HuH-7.5 (cell line): ENCODE measurements around the gene VAV2.

Experiments used
- DNase-seq: peaks from one replicate; pipeline ENCODE4 v3.0.0; 2011; ENCODE audit warnings: low spot score

VAV2 gene

DNA sequence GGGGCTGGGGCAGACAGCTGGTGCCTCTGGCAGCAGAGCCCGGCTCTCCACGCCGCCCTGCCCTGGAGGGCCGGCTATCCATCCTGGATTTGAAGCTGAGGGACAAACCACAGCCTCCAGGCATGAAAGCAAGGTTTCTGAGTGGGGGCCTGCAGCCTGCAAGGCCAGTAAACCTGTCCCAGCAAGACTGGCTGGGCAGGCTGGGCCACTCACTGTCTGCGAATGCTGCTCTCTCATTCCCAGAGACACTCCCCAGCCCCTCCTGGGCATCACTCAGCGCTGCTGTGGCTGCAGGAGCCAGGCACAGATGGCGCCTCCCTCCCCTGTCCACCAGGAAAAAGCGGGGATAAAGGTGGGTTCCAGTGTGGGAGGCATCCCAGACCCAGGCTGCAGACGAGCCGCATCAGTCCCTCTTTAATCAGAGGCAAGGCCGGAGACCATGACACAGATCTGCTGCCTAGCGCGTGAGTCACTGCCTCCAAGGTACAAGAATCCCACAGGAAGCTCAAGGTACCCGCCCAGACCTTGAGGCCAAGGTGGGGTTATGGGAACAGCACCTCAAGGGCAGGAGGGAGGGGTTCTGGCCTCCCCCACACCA, 118.0 kb downstream of the VAV2 start:
- DNase-seq: no peak

DNA sequence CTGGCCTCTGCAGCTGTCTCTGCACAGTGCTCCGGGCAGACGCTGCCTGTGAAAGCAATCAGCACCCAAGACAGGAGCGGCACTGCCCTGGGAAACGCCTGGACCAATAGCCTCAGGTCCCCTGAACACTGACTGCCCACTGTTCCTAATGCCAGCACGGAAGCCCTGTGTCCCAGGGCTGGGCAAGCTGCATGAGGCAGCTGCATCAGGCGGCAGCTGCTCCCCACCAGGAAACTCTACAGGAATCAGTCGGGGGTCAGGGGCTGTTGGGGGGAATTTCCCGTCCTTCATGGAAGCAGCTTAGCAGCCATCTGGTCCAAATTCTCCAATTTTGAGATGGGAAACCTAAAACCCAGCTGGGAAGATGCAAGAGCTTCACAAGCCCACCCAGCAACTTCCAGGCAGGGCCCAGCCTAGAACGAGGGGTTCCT, 118.6 kb downstream of the VAV2 start:
- DNase-seq: no peak

DNA sequence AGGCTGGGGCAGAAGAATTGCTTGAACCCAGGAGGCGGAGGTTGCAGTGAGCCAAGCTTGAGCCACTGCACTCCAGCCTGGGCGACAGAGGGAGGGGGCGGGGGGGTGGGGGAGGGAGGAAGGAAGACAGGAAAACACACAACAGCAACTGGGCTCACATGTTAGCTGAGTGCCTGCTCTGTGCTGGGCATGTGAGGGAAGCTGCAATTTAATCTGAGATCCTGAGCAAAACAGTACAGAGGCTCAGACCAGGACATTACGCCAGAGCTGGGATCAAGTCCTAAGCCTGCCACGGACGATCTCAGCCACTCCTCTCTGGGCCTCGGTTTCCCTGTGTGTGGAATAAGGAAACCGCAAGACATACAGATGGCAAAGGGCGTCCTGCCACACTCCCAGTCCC, 119.1 kb downstream of the VAV2 start:
- DNase-seq: no peak

DNA sequence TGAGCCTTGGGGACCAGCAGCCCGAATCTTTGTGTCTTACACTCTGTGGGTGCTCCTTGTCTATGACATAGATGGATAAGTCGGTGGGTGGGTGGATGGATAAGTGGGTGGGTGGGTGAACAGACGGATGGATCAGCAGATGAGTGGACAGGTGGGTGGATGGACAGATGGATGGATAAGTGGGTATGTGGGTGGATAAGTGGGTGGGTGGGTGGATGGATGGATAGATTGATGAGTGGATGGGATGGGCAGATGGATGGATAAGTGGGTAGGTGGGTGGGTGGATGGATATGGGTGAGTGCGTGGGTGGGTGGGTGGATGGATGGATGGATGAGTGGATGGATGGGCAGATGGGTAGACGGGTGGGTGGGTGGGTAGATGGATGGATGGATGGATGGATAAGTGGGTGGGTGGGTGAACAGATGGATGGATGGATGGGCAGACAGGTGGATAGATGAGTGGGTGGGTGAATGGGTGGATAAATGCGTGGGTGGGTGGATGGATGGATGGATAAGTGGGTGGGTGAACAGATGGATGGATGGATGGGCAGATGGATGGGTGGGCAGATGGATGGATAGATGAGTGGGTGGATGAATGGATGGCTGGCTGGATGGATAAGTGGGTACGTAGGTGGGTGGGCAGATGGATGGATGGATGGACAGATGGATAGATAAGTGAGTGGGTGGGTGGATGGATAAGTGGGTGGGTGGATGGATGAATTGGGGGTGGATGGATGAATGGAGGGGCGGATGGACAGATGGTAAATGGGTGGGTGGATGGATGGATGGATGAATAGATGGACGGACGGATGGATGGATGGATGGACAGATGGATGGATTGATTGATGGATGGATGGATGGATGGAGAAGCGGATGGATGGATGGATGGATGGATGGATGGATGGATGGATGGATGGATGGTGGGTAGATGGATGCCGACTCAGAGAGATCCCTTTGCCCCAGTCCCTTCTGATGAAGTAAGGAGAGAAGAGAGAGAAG, 121.2 kb downstream of the VAV2 start:
- DNase-seq: no peak

DNA sequence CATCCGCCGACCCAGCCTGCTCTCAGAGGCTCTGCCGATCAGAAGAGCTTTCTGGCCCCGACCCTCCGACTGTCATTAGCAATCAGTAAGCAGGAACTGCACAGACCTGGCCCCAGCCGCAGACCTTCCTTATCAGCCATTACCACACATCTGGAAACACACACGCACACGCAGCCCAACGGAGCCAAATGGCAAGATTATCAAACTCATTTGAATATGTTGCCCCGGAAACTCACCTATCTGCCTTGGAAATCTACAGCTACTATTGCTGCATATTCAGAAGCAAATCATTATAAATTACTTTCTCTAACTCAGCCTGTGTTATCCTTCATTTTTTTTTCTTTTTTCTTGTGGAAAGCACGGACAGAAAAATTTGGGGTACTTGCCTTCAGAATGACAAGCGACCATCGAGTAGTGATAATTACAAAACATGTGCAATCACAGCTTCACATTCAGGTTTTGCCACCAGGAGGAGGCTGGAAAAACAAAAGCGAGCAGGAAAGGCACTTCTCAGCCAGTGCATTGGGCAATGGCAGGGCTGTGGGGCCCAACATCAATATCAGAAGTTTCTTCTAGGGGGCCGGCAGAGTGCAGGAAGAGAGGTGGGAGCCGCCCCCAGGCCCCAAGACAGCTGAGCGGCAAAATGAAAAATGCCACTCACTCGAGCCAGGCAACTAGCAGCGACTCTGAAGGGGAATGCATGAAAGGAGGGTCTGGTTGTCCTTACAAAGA, 122.3 kb downstream of the VAV2 start:
- no peak for DNase-seq

DNA sequence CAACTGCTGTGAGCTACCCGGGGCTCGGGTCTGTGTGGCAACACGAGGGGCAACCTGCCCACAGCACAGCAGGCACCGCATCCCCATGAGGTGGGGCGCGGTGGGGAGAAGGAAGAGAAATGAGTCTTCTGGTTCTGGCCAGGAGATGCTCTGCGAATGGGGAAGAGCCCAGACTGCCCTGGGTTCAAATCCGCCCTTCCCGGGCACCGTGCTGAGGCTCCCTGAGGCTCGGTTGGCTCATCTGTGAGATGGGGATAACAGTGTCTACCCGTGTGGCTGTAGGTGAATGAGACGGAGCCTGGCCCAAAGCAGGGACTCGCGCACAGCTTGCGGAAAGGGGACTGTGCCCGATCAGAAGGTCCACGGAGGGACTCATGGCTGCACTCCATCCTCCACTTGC, 123.9 kb downstream of the VAV2 start:
- DNase-seq: no peak

DNA sequence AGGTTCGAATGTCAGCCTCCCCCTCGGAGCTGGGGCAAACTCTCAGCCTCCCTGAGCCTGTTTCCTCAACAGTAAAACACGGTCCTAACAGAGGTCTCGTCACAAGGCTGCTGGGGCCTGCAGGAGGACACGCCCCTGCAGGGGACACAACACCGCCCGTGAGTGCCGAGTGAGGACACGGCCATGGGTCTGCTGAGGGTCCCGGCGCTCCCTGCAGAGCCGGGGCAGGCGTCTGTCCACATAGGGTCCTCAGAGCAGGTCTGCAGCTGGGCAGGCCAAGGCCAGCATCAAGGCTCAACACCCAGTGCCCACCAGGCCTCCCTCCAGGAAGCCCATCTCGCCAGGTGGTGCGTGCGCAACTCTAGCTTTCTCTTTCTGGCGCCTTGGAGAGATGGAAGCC, 125.2 kb downstream of the VAV2 start:
- DNase-seq: no peak

DNA sequence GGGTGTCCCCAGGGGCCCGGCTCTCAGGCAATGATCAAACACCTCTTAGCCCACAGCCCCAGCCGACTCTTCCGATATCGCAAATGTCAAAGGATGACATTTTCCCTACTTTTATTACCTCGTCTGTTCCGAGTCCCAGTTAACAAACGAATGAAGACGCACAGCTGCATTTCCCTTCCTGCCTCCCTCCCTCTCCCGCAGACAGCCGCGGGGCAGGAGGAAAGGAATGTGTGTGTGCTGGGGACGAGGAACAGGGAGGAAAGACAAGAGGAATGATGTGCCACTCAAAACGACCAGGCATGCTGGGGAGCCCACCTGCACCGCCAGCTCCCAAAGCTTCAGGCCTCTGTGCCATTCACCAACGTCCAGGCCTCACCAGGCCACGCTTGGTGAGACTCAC, 128.1 kb downstream of the VAV2 start:
- DNase-seq: no peak

DNA sequence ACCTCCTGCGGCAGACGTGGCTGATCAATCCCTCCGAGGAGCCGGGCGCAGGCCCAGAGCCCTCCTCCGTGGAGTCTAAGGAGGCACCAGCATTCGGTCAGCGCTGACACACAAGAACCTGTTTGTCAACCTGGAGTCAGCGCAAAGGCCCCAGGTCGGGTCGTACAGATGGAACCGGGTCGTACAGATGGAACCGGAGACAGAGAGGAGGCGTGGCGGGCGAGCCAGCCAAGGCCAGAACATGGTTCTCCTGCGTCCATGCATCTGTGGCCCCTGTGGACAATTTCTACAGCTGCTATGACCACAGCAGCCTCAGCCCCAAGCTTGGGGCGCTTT, 128.9 kb downstream of the VAV2 start:
- no peak for DNase-seq

DNA sequence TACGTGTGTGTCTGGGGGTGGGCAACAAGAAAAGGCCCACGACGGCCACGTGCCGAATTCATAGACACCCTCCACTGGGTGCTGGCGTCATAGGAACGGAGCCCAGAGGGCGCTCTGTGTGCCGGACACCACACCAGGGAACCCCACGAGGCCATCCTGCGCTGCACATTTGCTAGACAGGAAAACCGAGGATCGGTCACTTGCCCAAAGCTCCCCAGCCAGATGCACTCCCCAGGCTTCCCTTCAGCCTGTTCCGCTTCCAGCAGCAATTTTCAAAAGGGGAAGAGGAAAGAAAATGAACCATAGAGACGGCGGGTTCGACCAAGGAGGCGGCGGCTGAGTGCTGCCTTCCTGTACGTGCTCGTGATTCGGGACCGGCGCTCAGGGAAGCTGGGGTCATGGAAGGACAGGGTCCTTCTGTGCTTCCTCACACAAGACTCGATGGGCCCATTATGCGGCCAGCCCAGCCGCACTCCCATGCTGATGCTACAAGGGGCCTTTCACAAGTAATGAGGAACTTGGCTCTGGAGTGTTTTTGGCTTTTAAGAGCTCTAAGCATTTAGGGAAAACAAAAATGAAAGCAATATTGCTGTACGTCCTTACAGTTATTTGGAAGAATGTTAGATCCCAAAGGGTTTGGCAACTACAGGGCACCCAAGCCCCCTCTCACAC, 129.4 kb downstream of the VAV2 start:
- DNase-seq: no peak

DNA sequence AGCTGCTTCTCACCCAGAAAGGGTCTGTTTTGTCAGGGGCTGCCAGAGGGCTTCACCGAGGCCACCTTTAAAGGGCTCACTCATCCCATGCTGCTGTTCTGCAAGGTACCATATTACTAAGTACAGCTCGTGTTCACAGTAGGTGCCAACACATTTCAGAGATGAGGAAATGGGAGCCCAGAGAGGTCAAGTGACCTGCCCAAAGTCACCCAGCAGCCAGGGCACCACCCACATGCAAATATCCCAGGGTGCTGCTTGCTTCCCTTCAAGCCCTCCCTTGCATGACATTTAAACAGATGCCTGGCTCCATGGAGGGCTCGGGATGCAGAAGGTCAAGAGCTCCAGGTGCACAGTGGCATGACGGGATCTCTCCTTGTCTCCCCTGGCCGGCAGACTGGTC, 130.4 kb downstream of the VAV2 start:
- DNase-seq: no peak

DNA sequence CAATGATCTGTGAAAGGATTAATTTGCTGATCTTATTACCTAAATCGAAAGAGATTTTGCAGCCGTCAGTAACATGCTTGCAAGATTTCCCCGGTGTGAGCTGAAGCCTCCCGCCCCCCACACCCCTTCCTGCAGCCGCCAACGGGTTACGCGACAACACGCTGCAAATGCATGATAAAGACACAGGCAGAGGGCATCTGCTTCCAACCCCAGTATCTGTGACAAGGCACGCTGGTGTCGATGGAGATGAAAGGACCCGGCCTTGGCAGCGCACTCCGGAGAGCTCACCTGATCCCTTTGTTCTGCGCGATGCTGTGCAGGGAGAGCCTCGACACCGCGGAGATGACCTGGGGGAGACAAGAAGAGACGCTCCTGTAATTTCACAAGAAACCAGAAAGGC, 131.0 kb downstream of the VAV2 start:
- no peak for DNase-seq

DNA sequence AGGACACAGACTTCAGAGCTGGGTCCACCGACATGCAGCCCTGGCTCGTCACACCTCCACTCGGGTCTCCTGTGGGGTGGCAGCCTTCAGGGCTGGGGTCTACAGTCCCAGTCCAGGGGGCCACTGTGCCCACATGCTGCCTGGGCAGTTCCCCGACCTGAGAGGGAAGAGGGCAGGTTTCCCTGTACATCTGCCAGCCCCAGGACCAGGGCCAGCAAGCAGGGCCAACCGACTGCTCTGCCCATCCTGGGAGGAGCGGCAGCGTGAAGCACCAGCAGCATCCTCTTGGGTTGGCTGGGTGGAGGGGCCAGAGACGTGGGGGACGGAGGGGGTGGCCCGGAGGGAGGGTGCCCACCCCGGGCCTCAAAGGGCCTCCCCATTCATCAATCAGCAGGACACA, 133.4 kb downstream of the VAV2 start:
- no peak for DNase-seq

DNA sequence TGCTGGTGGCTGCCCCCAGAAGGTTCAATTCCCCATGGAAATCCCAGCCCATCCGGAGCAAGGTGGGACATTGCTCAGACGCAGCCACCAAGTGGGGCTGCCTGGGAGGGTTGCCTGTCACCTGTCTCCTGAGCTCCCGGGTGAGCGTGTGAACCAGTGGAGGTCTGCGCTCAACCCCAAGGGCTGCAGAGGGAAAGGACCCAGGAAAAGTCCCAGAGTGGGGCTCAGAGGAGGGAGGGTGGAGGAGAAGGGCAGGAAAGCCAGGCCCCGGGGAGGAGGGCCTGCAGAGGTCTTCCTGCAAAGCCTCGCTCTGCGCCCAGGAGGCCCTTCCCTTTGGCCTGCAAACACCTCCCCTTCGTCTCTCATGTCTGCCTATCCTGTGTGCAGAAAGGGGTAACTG, 134.5 kb downstream of the VAV2 start:
- DNase-seq: no peak

DNA sequence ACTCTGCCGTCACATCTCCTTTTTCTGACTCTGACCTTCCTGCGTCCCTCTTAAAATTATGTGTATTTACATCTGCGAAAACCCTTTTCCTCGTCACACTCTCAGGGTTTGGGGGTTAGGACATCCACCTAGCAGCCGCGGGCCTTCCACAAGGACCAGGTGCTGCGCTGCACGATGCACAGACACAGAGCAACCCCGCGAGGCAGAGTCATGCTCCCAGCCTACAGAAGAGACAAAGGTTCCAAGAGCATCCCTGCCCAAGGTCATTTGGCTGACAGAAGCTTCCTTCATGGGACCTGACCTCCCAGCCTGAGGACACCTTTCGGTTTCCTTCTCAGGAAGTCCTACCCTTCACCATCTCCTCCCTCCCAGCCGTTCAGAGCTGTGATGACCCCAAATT, 135.3 kb downstream of the VAV2 start:
- no peak for DNase-seq

DNA sequence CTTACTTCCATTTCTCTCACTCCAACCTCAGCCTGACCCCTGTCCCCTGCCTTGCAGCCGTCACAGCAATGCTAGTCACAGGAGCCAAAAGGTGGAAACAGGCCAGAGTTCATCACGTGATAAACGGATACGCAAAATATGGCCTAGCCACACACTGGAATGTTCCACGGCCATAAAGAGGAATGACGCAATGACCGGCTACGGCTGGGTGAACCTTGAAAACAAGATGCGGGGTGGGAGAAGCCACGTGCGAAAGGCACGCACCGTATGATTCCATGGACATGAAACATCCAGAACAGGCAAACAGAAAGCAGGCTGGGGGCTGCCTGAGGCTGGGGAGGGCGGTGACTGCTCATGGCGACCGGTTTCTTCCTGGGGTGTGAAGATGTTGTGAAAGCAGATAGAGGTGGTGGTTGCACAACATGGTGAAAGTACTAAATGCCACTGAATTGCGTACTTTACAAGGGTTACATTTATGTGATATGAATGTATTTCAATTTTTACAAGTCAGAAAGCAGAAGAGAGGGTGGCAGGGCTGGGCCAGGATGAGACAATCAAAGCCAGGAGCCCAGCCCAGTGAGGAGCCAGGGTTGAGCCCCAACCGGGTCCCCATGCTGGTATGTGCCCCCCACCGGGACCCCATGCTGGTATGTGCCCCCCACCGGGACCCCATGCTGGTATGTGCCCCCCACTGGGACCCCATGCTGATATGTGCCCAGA, 136.2 kb downstream of the VAV2 start:
- DNase-seq: peak; percentile 77

DNA sequence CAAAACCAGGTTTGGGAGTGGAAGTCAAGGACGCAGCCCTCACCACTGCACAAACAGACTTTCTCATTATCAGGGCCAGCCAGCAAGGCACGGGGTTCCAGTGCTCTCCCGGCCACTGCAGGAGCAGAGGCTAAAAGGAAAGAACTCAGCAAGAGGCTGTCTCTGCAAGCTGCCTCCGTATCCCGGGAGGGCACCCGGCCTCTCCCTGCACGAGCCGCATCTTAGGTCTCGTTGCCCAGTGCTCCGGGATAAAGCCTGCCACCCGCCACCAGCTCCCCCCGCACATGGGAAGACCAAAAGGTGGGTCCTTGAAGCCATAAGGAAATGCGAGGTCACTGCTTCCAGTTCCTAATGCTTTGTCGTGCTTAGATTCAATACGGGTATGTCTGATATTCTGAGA, 136.8 kb downstream of the VAV2 start:
- DNase-seq: no peak

DNA sequence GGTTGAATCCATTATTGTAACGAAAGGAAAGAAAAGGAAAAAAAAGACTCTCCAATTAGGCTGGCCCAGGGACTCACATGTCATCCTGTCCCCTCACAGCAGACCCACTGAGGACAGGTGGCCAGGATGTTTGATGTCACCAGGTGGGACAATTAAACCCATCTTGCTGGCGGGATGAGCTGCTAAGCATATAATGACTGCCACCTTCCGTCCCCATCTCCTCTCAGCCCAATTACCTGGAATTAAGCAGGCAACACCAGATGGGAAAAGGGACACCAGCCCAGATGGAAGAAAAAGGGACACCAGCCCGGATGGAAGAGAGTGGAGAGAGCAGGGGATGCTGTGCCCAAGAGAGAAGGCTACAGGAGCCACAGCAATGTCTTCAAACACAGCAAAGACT, 137.4 kb downstream of the VAV2 start:
- no peak for DNase-seq

DNA sequence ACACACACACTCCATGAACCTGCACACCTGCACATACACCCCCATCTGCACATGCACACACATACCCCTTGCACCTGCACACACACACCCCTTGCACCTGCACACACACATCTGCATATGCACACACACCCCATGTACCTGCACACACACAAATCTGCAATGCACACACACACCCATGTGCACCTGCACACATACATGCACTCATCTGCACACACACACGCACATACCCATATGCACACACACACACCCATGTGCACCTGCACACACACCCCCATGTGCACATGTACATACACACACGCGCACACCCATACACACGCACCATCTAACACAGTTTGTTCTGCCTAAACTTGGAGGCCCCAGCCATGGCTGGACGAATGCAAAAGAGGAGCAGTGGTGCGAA, 138.1 kb downstream of the VAV2 start:
- DNase-seq: no peak

DNA sequence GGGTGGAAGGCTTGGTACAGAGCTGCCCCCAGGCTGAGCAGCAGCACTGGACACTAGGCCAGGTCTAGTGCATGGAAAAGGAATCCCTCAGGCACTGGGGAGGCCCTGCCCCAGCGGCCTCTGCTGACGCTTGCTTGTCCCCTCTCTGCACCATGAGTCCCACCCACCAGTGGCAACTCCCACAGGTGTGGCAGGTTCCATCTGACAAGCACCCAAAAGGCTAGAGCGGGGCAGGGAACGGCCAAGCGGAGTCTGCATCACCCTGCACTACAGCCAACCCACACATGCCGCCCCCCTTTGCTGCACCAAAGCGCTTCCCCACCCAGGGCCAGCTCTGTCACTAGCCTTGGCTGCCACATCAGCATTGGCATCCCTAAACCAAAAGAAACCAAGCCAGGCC, 138.8 kb downstream of the VAV2 start:
- DNase-seq: no peak

DNA sequence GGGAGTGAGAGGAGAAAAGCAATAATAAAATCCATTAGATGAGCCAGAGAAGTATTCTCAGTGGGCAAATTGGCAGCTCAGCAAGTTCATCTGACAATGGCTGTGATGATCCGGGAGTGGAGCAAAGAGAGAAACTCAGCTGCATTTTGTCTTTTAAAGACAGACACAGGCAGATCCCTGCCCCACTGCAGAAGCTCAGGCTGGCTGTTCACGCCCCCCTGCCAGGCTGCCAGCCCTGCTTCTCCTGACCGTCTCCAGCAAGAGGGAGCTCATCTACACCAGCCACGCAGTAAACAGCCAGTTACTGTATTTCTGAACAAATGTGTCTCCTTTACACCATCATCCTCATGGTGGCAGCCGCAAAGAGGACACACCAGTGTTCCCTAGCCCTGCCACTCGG, 139.7 kb downstream of the VAV2 start:
- DNase-seq: no peak

DNA sequence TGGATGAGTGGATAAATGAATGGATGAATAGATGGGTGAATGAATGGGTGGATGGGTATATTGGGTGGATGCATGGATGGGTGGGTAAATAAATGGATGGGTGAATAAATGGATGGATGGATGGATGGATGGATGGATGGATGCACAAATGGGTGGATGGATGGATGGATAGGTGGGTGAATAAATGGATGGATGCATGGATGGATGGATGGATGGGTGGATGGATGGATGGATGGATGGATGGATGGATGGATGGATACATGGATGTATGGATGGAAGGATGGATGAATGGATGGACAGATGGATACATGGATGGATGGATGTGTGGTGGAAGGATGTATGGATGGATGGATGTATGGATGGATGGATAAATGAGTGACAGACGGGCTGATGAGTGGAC, 140.4 kb downstream of the VAV2 start:
- no peak for DNase-seq
